HEK293 (cell line): ENCODE results near the gene SRSF9.

Source experiments
- CTCF ChIA-PET: fragments of 350-600 bp; formaldehyde crosslinking; extraction: SDS; loops from one replicate; lab custom pipeline; 2021; ENCODE audit warnings: antibody characterized with exemption; lab: Yijun Ruan, JAX
- POLR2A ChIA-PET: fragments of 300-600 bp; formaldehyde crosslinking; extraction: SDS; loops from one replicate; lab custom pipeline; 2020; ENCODE audit warnings: antibody characterized with exemption, inconsistent platforms; lab: Yijun Ruan, JAX
- H3K27ac ChIP-seq: fragments of 200-500 bp; sonication (Bioruptor generic); 2 replicates; pipeline ENCODE4 v1.5.1; 2014; ENCODE audit warnings: low read depth, low read length, control low read depth, inconsistent platforms; ENCODE audit errors: extremely low read depth
- H3K36me3 ChIP-seq, 2 experiments: fragments of 200-500 bp in 1 of 2; sonication (Bioruptor generic) in 1 of 2; 1 replicate in 1 of 2; 2 replicates in 1 of 2; pipeline ENCODE4 v1.5.1; 2014 to 2017; ENCODE audit warnings: inconsistent platforms in 2 of 2, low read length in 2 of 2; ENCODE audit not compliant: control insufficient read depth in 2 of 2, insufficient read depth in 1 of 2
- H3K4me1 ChIP-seq: fragments of 200-500 bp; sonication (Bioruptor generic); 2 replicates; pipeline ENCODE4 v1.5.1; 2014; ENCODE audit warnings: mild to moderate bottlenecking, low read length, inconsistent platforms; ENCODE audit not compliant: control insufficient read depth, insufficient read depth
- H3K4me3 ChIP-seq: 2 replicates; pipeline ENCODE4 v1.5.1; 2011; ENCODE audit warnings: low read depth, mild to moderate bottlenecking, control low read depth, low read length, moderate library complexity
- H3K9me3 ChIP-seq: fragments of 200-500 bp; sonication (Bioruptor generic); 2 replicates; pipeline ENCODE4 v1.5.1; 2014; ENCODE audit warnings: low read depth, low read length, inconsistent platforms; ENCODE audit not compliant: control insufficient read depth, insufficient read depth
- BCL11B ChIP-seq: fragments of 450-650 bp; formaldehyde crosslinking; IDR thresholded peaks from 2 replicates; pipeline ENCODE4 v1.5.1; 2016; ENCODE audit warnings: low read depth, missing biosample characterization, missing genetic modification characterization
- GLIS2 ChIP-seq: fragments of 450-650 bp; formaldehyde crosslinking; IDR thresholded peaks from 2 replicates; pipeline ENCODE4 v1.5.1; 2016; ENCODE audit warnings: missing biosample characterization, missing genetic modification characterization
- IKZF3 ChIP-seq: fragments of 450-650 bp; IDR thresholded peaks from 2 replicates; pipeline ENCODE4 v1.5.0; 2018; ENCODE audit warnings: missing biosample characterization, mild to moderate bottlenecking, missing genetic modification characterization, moderate library complexity
- KLF16 ChIP-seq: fragments of 450-650 bp; formaldehyde crosslinking; IDR thresholded peaks from 2 replicates; pipeline ENCODE4 v1.5.1; 2017; ENCODE audit warnings: missing biosample characterization, missing genetic modification characterization
- PRDM10 ChIP-seq: fragments of 450-650 bp; formaldehyde crosslinking; IDR thresholded peaks from 2 replicates; pipeline ENCODE4 v1.5.1; 2016; ENCODE audit warnings: missing biosample characterization, missing genetic modification characterization
- YY2 ChIP-seq: fragments of 450-650 bp; formaldehyde crosslinking; IDR thresholded peaks from 2 replicates; pipeline ENCODE4 v1.5.1; 2016; ENCODE audit warnings: missing biosample characterization, missing genetic modification characterization
- ZBTB10 ChIP-seq: fragments of 450-650 bp; formaldehyde crosslinking; IDR thresholded peaks from 2 replicates; pipeline ENCODE4 v1.5.1; 2016; ENCODE audit warnings: missing biosample characterization, missing genetic modification characterization
- ZBTB20 ChIP-seq: fragments of 450-650 bp; formaldehyde crosslinking; IDR thresholded peaks from 2 replicates; pipeline ENCODE4 v1.5.1; 2016; ENCODE audit warnings: missing biosample characterization, missing genetic modification characterization
- ZBTB49 ChIP-seq: fragments of 450-650 bp; formaldehyde crosslinking; IDR thresholded peaks from 2 replicates; pipeline ENCODE4 v1.5.1; 2016; ENCODE audit warnings: missing biosample characterization, missing genetic modification characterization, low read depth
- ZFP69B ChIP-seq: fragments of 450-650 bp; formaldehyde crosslinking; IDR thresholded peaks from 2 replicates; pipeline ENCODE4 v1.5.1; 2016; ENCODE audit warnings: missing biosample characterization, missing genetic modification characterization
- ZNF175 ChIP-seq: fragments of 450-650 bp; formaldehyde crosslinking; IDR thresholded peaks from 2 replicates; pipeline ENCODE4 v1.5.1; 2016; ENCODE audit warnings: missing biosample characterization, missing genetic modification characterization
- ZNF280C ChIP-seq: fragments of 450-650 bp; formaldehyde crosslinking; IDR thresholded peaks from 2 replicates; pipeline ENCODE4 v1.5.1; 2016; ENCODE audit warnings: missing biosample characterization, missing genetic modification characterization
- ZNF501 ChIP-seq: fragments of 450-650 bp; formaldehyde crosslinking; IDR thresholded peaks from 2 replicates; pipeline ENCODE4 v1.5.1; 2016; ENCODE audit warnings: missing biosample characterization, missing genetic modification characterization
- ZNF514 ChIP-seq: fragments of 450-650 bp; formaldehyde crosslinking; IDR thresholded peaks from 2 replicates; pipeline ENCODE4 v1.5.1; 2016; ENCODE audit warnings: missing biosample characterization, missing genetic modification characterization
- ZNF626 ChIP-seq: fragments of 450-650 bp; sonication (Bioruptor Pico); formaldehyde crosslinking; IDR thresholded peaks from 2 replicates; pipeline ENCODE4 v1.5.1; 2018; ENCODE audit warnings: missing biosample characterization, missing genetic modification characterization, inconsistent platforms
- ZNF707 ChIP-seq: fragments of 450-650 bp; formaldehyde crosslinking; IDR thresholded peaks from 2 replicates; pipeline ENCODE4 v1.5.1; 2016; ENCODE audit warnings: missing biosample characterization, missing genetic modification characterization
- ZNF747 ChIP-seq: fragments of 450-650 bp; formaldehyde crosslinking; IDR thresholded peaks from 2 replicates; pipeline ENCODE4 v1.5.1; 2016; ENCODE audit warnings: missing biosample characterization, missing genetic modification characterization

SRSF9 gene

GRCh38 chr12:120432772-120433525, 36.6 kb downstream of the SRSF9 start:
- Histone ChIP-seq H3K4me1 (no peaks in the 10 kb centered on the region), H3K36me3 (no peaks in the 10 kb centered on the region), H3K27ac (no peak overlapping the region), H3K4me3 (no peak overlapping the region), H3K9me3 (no peaks in the 10 kb centered on the region)
- CTCF ChIA-PET: interaction anchor here (0.6 to 2.9 kb wide), 2 partner anchors 39 to 66 kb away, joined by 6 to 13 read pairs; no protein-coding TSS in a partner anchor
- POLR2A ChIA-PET: no interaction called here
- TF ChIP-seq GLIS2 (tag by site-specific recombination): no peak
- no peak for TF ChIP-seq ZNF280C (tag by site-specific recombination)
- TF ChIP-seq ZFP69B (tag by site-specific recombination): no peak
- TF ChIP-seq BCL11B (tag by site-specific recombination): no peak
- no peak for TF ChIP-seq ZBTB20 (tag by site-specific recombination)
- no peak for TF ChIP-seq ZNF514 (tag by site-specific recombination)
- TF ChIP-seq IKZF3 (tag by site-specific recombination): no peak
- no peak for TF ChIP-seq KLF16
- TF ChIP-seq ZNF175 (tag by site-specific recombination): no peak
- TF ChIP-seq PRDM10 (tag by site-specific recombination): no peak
- TF ChIP-seq ZNF626: no peak
- TF ChIP-seq ZNF707 (tag by site-specific recombination): no peak
- TF ChIP-seq ZBTB49 (tag by site-specific recombination): no peak
- no peak for TF ChIP-seq ZNF747 (tag by site-specific recombination)
- no peak for TF ChIP-seq YY2
- no peak for TF ChIP-seq ZNF501 (tag by site-specific recombination)
- TF ChIP-seq ZBTB10 (tag by site-specific recombination): no peak
- TF ChIP-seq, all 188 proteins: peak for 0
